ENCODE results near the gene VILL. TPM values are rescaled to one million over a fixed set of nuclear protein-coding genes. Genes with fewer than 3 reads are reported as not detected.
A peak's percentile ranks its signal among the peaks of the same experiment; 100 is the strongest.

VILL gene
- total RNA-seq, 4 donors from 2014 or later: 1.8 to 18.7 (median 6.3) TPM

GRCh38 chr3:38020342-38020726, 29.7 kb downstream of the VILL start:
- Histone ChIP-seq H3K27ac (no peak overlapping the region), H3K4me3 (no peak overlapping the region), H3K9me3 (no peaks in the 10 kb centered on the region), H3K4me1 (peaks cover 0 to under 1% of the 10 kb centered on the region in 2 donors), H3K36me3 (no peaks in the 10 kb centered on the region), H3K27me3 (no peaks in the 10 kb centered on the region)
- no peak for DNase-seq
- intact Hi-C loops (cut with DNase I; ENCODE audit: low total_unique reads): no loop called here
- TF ChIP-seq CTCF (IDR thresholded peaks at IDR 0.05) (no peak), POLR2A (IDR thresholded peaks at IDR 0.05) (no peak)

DNA sequence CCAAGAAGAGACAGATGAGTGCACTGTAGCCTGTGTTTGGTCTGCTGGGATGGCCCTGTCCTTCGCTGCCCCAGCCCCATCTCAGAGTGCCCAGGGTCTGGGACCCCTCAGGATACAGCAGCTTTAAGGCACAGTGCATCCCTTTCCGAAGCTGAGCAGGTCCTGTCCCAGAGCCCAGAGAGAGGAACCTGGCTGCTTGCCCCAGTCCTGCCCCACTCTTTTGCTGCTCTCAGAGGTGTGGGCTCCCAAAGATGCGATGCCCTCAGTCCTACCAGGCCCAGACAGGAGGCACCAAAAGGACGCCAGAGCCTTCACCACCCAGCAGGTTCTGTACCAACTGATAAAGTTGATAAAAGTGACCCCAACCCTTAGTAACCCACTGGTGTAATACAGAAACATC, 30.6 kb downstream of the VILL start:
- peaks cover 0 to 8% of the 10 kb centered on the region in 2 donors for H3K4me1 ChIP-seq
- H3K36me3 ChIP-seq: no peaks in the 10 kb centered on the region
- no peak overlapping the region for H3K4me3 ChIP-seq
- no peak overlapping the region for H3K27ac ChIP-seq
- H3K27me3 ChIP-seq: no peaks in the 10 kb centered on the region
- TF ChIP-seq POLR2A (IDR thresholded peaks at IDR 0.05): no peak
- no peak for TF ChIP-seq CTCF (IDR thresholded peaks at IDR 0.05)
- no peaks in the 10 kb centered on the region for H3K9me3 ChIP-seq
- DNase-seq: no peak
- intact Hi-C loops (cut with DNase I; ENCODE audit: low total_unique reads): no loop called here

DNA sequence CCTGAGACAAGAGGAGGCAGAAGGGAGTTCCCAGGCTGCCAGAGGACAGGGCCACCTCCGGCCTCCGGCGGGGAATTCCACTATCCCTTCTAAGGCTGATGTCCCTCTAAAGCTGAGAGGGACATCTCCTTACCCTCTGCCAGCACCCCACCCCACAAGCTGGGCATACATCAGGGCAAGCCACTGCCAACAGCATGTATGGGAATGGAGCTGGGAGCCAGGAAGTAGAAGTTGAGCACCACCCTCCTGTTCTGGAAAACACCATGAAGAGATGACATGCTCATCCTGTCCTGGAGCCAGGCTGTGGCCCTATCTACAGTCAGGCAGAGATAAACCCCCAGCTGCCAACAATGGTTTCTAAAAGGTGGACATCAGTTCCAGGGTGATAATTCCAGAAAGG, 31.7 kb downstream of the VILL start:
- no peak for TF ChIP-seq CTCF (IDR thresholded peaks at IDR 0.05)
- TF ChIP-seq POLR2A (IDR thresholded peaks at IDR 0.05): no peak
- no peak overlapping the region for H3K4me3 ChIP-seq
- H3K9me3 ChIP-seq: no peaks in the 10 kb centered on the region
- no peaks in the 10 kb centered on the region for H3K36me3 ChIP-seq
- peak overlapping the region in 1 of 2 donors; percentile 39 for H3K27ac ChIP-seq
- no peaks in the 10 kb centered on the region for H3K27me3 ChIP-seq
- intact Hi-C loops (cut with DNase I; ENCODE audit: low total_unique reads): no loop called here
- DNase-seq: no peak
- H3K4me1 ChIP-seq: peaks cover 0 to 8% of the 10 kb centered on the region in 2 donors

- Histone ChIP-seq H3K27me3 (no peaks in the 10 kb centered on the region), H3K36me3 (no peaks in the 10 kb centered on the region), H3K4me1 (peaks cover 0 to 8% of the 10 kb centered on the region in 2 donors), H3K27ac (peak overlapping the region in 1 of 2 donors; percentile 94), H3K9me3 (no peaks in the 10 kb centered on the region), H3K4me3 (no peak overlapping the region)
- intact Hi-C loops (cut with DNase I; ENCODE audit: low total_unique reads): no loop called here
- DNase-seq: no peak
- TF ChIP-seq POLR2A (IDR thresholded peaks at IDR 0.05) (no peak), CTCF (IDR thresholded peaks at IDR 0.05) (no peak)
Measured at GRCh38 chr3:38022896-38023709, 32.5 kb downstream of the VILL start.

DNA sequence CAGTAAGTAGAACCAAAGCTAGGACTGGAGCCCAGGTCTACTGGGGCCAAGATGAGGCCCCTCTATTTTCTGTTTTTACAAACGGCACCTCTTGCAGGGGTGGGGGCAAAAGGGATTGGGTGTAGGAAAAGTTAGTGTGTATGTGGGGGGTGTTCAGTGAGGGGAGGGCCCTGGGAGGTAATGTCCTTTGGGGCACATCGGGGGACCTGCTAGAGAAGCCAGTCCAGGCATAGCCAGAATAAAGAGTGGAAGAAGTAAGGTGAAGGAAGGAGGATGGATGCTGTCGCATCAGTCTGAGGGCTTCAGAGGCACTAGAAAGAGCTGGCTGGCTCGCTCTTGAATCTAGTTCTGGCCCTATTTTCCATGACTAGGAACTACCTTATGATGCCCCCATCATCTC, 36.3 kb downstream of the VILL start:
- H3K27me3 ChIP-seq: no peaks in the 10 kb centered on the region
- H3K4me1 ChIP-seq: peaks cover 0 to 8% of the 10 kb centered on the region in 2 donors
- TF ChIP-seq CTCF (IDR thresholded peaks at IDR 0.05): no peak
- no peak for TF ChIP-seq POLR2A (IDR thresholded peaks at IDR 0.05)
- no peaks in the 10 kb centered on the region for H3K36me3 ChIP-seq
- H3K4me3 ChIP-seq: no peak overlapping the region
- no peaks in the 10 kb centered on the region for H3K9me3 ChIP-seq
- DNase-seq: no peak
- no peak overlapping the region for H3K27ac ChIP-seq
- intact Hi-C loops (cut with DNase I; ENCODE audit: low total_unique reads): no loop called here
